ENCODE results near the gene TET3. TPM values are rescaled to one million over a fixed set of nuclear protein-coding genes. Genes with fewer than 3 reads are reported as not detected.

TET3 gene
- total RNA-seq, 1 experiment from 2014 or later: 23.3 TPM

DNA sequence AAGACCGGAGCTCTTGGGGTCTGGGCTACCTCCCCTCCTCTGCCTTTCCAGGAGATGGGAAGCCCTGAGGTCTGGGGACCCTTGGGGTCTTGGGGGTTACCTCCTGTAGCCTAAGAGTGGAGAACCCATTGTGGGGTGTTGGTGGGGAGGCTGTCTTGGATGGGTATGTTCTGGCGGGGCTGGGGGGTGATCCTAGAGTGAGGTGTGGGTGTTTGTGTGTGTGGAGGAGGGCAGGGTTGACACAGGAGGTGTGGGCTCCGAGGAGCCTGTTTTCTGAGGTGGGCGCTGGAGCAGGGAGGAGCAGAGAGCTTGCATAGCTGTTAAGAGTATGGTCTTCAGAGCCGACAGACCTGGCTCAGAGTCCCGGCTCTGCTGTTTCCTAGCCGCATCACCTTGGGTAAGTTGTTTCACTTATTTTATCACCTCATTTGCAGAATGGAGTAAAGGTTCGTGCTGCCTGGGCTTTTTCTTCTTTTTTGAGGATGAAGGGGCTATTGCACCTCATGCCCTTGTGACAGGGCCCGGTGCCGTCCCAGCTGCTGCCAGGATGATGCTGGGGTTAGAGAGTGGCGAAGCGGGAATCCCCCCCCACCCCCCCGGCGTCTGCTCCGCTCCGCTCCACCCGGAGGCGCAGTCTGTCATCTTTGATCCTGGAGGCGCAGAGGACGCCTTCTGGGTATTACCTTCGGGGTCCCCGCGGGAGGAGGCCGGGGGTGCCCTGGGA lies 17.2 kb downstream of the TET3 start:
- no peaks in the 10 kb centered on the region for H3K9me3 Mint-ChIP-seq (ENCODE audit: low read depth, unreplicated experiment)
- no TSS peak for BruUV-seq (replicated peaks)
- H3K4me3 Mint-ChIP-seq (ENCODE audit: low read depth, unreplicated experiment): peak overlapping the region; percentile 71
- TF ChIP-seq, protein P1, sequence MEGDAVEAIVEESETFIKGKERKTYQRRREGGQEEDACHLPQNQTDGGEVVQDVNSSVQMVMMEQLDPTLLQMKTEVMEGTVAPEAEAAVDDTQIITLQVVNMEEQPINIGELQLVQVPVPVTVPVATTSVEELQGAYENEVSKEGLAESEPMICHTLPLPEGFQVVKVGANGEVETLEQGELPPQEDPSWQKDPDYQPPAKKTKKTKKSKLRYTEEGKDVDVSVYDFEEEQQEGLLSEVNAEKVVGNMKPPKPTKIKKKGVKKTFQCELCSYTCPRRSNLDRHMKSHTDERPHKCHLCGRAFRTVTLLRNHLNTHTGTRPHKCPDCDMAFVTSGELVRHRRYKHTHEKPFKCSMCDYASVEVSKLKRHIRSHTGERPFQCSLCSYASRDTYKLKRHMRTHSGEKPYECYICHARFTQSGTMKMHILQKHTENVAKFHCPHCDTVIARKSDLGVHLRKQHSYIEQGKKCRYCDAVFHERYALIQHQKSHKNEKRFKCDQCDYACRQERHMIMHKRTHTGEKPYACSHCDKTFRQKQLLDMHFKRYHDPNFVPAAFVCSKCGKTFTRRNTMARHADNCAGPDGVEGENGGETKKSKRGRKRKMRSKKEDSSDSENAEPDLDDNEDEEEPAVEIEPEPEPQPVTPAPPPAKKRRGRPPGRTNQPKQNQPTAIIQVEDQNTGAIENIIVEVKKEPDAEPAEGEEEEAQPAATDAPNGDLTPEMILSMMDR (IDR thresholded peaks at IDR 0.05; ENCODE audit: unreplicated experiment): no peak
- H3K27me3 Mint-ChIP-seq (ENCODE audit: unreplicated experiment): no peaks in the 10 kb centered on the region
- H3K4me1 Mint-ChIP-seq (ENCODE audit: low read depth, unreplicated experiment): peaks cover 53% of the 10 kb centered on the region
- no peak for DNase-seq
- CTCF ChIA-PET: interaction anchor here (0.9 to 1.1 kb wide), 2 partner anchors 8 to 14 kb away, joined by 3 to 4 read pairs; no protein-coding TSS in a partner anchor
- H3K27ac Mint-ChIP-seq (ENCODE audit: unreplicated experiment): no peak overlapping the region
- peaks cover 20% of the 10 kb centered on the region for H3K36me3 Mint-ChIP-seq (ENCODE audit: insufficient read depth, unreplicated experiment)
- intact Hi-C loops (cut with micrococcal nuclease; ENCODE audit: unreplicated experiment): no loop called here

DNA sequence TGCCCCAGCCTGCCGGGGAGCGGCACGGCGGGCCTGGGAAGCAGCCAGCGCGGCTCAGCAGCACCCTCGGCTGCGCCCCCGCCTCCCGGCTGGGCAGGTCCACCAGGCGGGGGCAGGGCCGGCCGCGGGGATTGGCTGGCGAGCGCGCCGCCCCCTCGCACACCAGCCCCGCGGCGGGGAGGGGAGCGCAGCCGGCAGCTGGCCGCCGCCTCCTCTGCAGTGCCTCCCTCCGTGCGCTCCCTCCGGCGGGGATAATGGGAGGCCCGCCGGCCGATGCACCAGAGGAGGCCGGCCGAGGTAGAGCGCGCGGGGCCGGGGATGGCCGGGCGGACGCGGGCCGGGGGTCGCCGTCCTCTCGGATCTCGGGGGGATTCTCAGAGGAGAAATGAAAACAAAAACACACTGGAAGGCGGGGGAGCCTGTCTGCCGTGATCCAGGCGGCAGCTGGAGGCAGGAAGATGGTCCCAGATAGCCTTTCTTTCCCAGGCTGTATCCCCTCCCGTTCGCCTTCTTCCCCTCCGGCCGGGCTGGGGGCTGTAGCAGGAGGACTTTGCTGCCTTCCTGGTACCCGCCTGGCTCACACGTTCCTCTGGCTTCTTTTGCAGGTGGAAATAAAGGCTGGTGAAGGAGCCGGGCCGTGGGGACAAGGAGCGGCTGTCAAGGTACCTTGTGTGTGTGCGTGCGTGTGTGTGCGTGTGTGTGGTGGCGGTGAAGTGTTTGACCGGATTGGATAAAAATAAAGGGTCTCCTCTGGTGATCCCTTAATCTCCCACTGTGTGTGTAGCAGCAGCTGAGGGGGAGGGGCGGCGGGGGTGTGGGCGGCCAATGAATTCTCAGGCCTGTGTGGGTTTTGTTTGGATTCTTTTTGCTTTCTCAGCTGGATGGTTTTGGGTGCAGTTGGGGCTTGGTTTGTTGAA lies 18.1 kb downstream of the TET3 start:
- TF ChIP-seq, protein P1 (IDR thresholded peaks at IDR 0.05; ENCODE audit: unreplicated experiment): no peak
- DNase-seq: peak; percentile 89
- Mint-ChIP-seq H3K36me3 (ENCODE audit: insufficient read depth, unreplicated experiment) (peaks cover 20% of the 10 kb centered on the region), H3K27me3 (ENCODE audit: unreplicated experiment) (no peaks in the 10 kb centered on the region), H3K9me3 (ENCODE audit: low read depth, unreplicated experiment) (no peaks in the 10 kb centered on the region), H3K4me3 (ENCODE audit: low read depth, unreplicated experiment) (peak overlapping the region; percentile 71), H3K4me1 (ENCODE audit: low read depth, unreplicated experiment) (peaks cover 45% of the 10 kb centered on the region), H3K27ac (ENCODE audit: unreplicated experiment) (peak overlapping the region; percentile 70)
- BruUV-seq (replicated peaks): no TSS peak
- CTCF ChIA-PET: interaction anchor here (1.1 kb wide), 1 partner anchor 15 kb away, joined by 4 read pairs; no protein-coding TSS in a partner anchor
- intact Hi-C loops (cut with micrococcal nuclease; ENCODE audit: unreplicated experiment): no loop called here

DNA sequence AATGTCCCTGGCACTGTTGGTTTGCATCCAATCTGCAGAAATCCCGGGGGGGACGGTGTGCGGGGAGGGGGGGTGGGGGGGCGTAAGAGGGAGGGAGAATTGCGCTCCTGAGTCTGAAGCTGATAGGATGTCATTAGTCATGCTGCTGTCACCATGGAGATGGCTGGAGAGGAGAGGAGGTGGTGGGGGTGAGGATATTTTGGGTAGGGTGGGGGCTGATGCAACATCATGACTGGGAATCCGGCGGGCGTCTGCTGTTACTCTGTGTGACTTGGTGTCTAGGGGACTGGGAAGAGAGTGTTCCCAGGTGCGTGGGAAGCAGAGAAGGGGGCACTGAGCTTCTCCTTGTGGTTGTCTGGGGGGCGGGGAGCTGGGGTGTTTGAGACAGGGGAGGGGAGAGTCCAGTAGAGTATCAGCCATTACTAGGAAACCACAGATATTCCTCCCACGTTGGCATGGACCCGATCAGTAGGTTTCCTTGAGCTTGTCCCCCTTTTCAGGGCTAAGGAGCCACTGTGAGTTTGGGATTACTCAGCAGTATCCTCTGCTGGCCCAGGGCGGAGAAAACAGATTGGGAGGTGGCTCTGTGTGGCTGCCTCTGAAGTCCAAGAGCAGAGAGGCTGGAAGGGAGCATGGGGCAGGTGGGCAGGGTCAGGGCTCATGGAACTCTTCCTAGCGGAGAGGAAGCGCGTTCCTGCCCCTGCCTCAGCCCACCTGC lies 18.9 kb downstream of the TET3 start:
- CTCF ChIA-PET: no interaction called here
- intact Hi-C loops (cut with micrococcal nuclease; ENCODE audit: unreplicated experiment): no loop called here
- Mint-ChIP-seq H3K27me3 (ENCODE audit: unreplicated experiment) (no peaks in the 10 kb centered on the region), H3K9me3 (ENCODE audit: low read depth, unreplicated experiment) (no peaks in the 10 kb centered on the region), H3K4me3 (ENCODE audit: low read depth, unreplicated experiment) (peak overlapping the region; percentile 71), H3K27ac (ENCODE audit: unreplicated experiment) (no peak overlapping the region), H3K4me1 (ENCODE audit: low read depth, unreplicated experiment) (peaks cover 43% of the 10 kb centered on the region), H3K36me3 (ENCODE audit: insufficient read depth, unreplicated experiment) (peaks cover 20% of the 10 kb centered on the region)
- DNase-seq: no peak
- no TSS peak for BruUV-seq (replicated peaks)
- TF ChIP-seq, protein P1 (IDR thresholded peaks at IDR 0.05; ENCODE audit: unreplicated experiment): no peak

Data from Calu3 (cell line).